HEK293T (cell line): Measurements from ENCODE around the gene SRA1.

Source experiments
- BHLHE40 ChIP-seq: fragments of 450-650 bp; IDR thresholded peaks from 2 replicates; pipeline ENCODE4 v1.6.1; 2016; ENCODE audit warnings: mild to moderate bottlenecking, moderate library complexity, borderline replicate concordance
- ELF4 ChIP-seq: fragments of 450-650 bp; IDR thresholded peaks from 2 replicates; pipeline ENCODE4 v1.6.1; 2017; ENCODE audit warnings: antibody characterized with exemption
- FOXM1 ChIP-seq: fragments of 450-650 bp; IDR thresholded peaks from 2 replicates; pipeline ENCODE4 v1.6.1; 2017; ENCODE audit warnings: mild to moderate bottlenecking, borderline replicate concordance
- NFRKB ChIP-seq: fragments of 450-650 bp; IDR thresholded peaks from 2 replicates; pipeline ENCODE4 v1.6.1; 2016; ENCODE audit warnings: mild to moderate bottlenecking, moderate library complexity
- TARDBP ChIP-seq: fragments of 450-650 bp; IDR thresholded peaks from 2 replicates; pipeline ENCODE4 v1.6.1; 2016
- ZNF384 ChIP-seq: fragments of 450-650 bp; IDR thresholded peaks from 2 replicates; pipeline ENCODE4 v1.6.1; 2016

DNA sequence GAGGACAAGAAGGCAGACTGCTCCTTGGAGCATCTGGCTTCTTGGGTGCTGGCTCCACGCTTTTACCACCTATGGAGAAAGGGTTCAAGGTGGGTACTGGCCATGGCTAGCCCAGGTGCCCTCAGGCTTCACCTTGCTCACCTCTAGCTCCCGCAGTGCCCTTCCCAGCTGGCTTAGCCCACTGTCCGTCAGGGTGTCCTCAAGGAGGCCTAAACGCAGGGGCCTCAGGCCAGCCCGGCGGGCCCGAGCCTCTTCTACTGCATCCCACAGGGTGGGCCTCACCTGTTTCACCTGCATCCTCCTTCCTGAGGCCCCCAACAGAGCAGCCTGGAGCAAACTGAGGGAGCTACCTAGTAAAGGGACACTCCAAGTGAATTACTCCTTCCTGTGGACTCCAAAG, 16.4 kb upstream of the SRA1 start:
- no peak for TF ChIP-seq BHLHE40
- no peak for TF ChIP-seq FOXM1
- no peak for TF ChIP-seq ELF4
- no peak for TF ChIP-seq ZNF384
- no peak for TF ChIP-seq TARDBP
- no peak for TF ChIP-seq NFRKB
